ENCODE data around the gene LRRC8C. TPM values are rescaled to one million over a fixed set of nuclear protein-coding genes. Genes with fewer than 3 reads are reported as not detected.

LRRC8C gene
- total and polyA plus RNA-seq, 4 donors = 0.63 to 3.5 (median 1.5) TPM

- no peak overlapping the region for H3K9ac ChIP-seq (ENCODE audit: low read depth in 1 of 2, low read length in 2 of 2)
- no peaks in the 10 kb centered on the region for H3K27me3 ChIP-seq (ENCODE audit: control insufficient read depth in 4 of 4, insufficient read depth in 4 of 4, low read length in 3 of 4)
- H3K4me1 ChIP-seq (ENCODE audit: control insufficient read depth in 4 of 4, insufficient read depth in 4 of 4, low read length in 3 of 4) = no peaks in the 10 kb centered on the region
- H3K9me3 ChIP-seq (ENCODE audit: control insufficient read depth in 4 of 4, low read length in 3 of 4) = no peaks in the 10 kb centered on the region
- no peak overlapping the region for H3K4me3 ChIP-seq (ENCODE audit: low read depth in 1 of 3, low read length in 3 of 3)
- TF ChIP-seq JUND (IDR thresholded peaks at IDR 0.05) (no peak), YY1 (IDR thresholded peaks at IDR 0.05) (no peak), MAX (IDR thresholded peaks at IDR 0.05) (no peak), NR2F2 (IDR thresholded peaks at IDR 0.05) (no peak), GABPA (IDR thresholded peaks at IDR 0.05 in 1 of 2, conservative IDR thresholded peaks at IDR 0.05 in 1 of 2) (no peak), ATF3 (IDR thresholded peaks at IDR 0.05) (no peak), HNF4G (IDR thresholded peaks at IDR 0.05) (no peak), RAD21 (IDR thresholded peaks at IDR 0.05) (no peak), SP1 (IDR thresholded peaks at IDR 0.05) (no peak), CTCF (IDR thresholded peaks at IDR 0.05; ENCODE audit: low read depth, low read length, missing input control) (no peak), HNF4A (conservative IDR thresholded peaks at IDR 0.05) (no peak), FOXA1 (IDR thresholded peaks at IDR 0.05) (no peak), RXRA (IDR thresholded peaks at IDR 0.05) (no peak)
- DNase-seq (ENCODE audit: low spot score) = no peak
- no peak overlapping the region for H3K27ac ChIP-seq (ENCODE audit: low read depth in 1 of 2, low read length in 2 of 2)
- H3K36me3 ChIP-seq (ENCODE audit: control insufficient read depth in 4 of 4, insufficient read depth in 3 of 4, low read depth in 1 of 4, low read length in 3 of 4) = no peaks in the 10 kb centered on the region
- 84% methylated on average over 4 of the region's 4 CpGs for WGBS
Observed at GRCh38 chr1:89743788-89744187, 110.9 kb downstream of the LRRC8C start.

GRCh38 chr1:89746424-89747149 is 113.7 kb downstream of the LRRC8C start:
- 84% methylated on average over 3 of the region's 4 CpGs for WGBS
- no peak for TF ChIP-seq YY1 (IDR thresholded peaks at IDR 0.05)
- TF ChIP-seq GABPA (IDR thresholded peaks at IDR 0.05 in 1 of 2, conservative IDR thresholded peaks at IDR 0.05 in 1 of 2) = no peak
- no peak for TF ChIP-seq NR2F2 (IDR thresholded peaks at IDR 0.05)
- TF ChIP-seq EGR1 (IDR thresholded peaks at IDR 0.05; ENCODE audit: low read depth in 2 of 2) = no peak
- TF ChIP-seq RXRA (IDR thresholded peaks at IDR 0.05) = no peak
- TF ChIP-seq RAD21 (IDR thresholded peaks at IDR 0.05) = no peak
- TF ChIP-seq CTCF (IDR thresholded peaks at IDR 0.05; ENCODE audit: low read depth, low read length, missing input control) = no peak
- no peak for TF ChIP-seq ZBTB33 (IDR thresholded peaks at IDR 0.05)
- TF ChIP-seq SP1 (IDR thresholded peaks at IDR 0.05) = no peak
- TF ChIP-seq HNF4G (IDR thresholded peaks at IDR 0.05) = no peak
- DNase-seq (ENCODE audit: low spot score) = no peak
- no peak overlapping the region for H3K9ac ChIP-seq (ENCODE audit: low read depth in 1 of 2, low read length in 2 of 2)
- H3K4me1 ChIP-seq (ENCODE audit: control insufficient read depth in 4 of 4, insufficient read depth in 4 of 4, low read length in 3 of 4) = no peaks in the 10 kb centered on the region
- no peaks in the 10 kb centered on the region for H3K27me3 ChIP-seq (ENCODE audit: control insufficient read depth in 4 of 4, insufficient read depth in 4 of 4, low read length in 3 of 4)
- H3K27ac ChIP-seq (ENCODE audit: low read depth in 1 of 2, low read length in 2 of 2) = no peak overlapping the region
- H3K36me3 ChIP-seq (ENCODE audit: control insufficient read depth in 4 of 4, insufficient read depth in 3 of 4, low read depth in 1 of 4, low read length in 3 of 4) = no peaks in the 10 kb centered on the region
- H3K4me3 ChIP-seq (ENCODE audit: low read depth in 1 of 3, low read length in 3 of 3) = no peak overlapping the region
- no peaks in the 10 kb centered on the region for H3K9me3 ChIP-seq (ENCODE audit: control insufficient read depth in 4 of 4, low read length in 3 of 4)

All from liver (tissue), 9 donors.